IMR-90 (cell line): ENCODE data around the gene OR8D1. TPM values are rescaled to one million over a fixed set of nuclear protein-coding genes. Genes with fewer than 3 reads are reported as not detected.

Experiments used
- ATAC-seq: fragments of 200-7000 bp; cut with Tn5 transposase; 2 replicates; pipeline ENCODE4 v1.9.1; 2020; ENCODE audit warnings: low read depth, mild to moderate bottlenecking, moderate library complexity
- BruUV-seq: library from RNA; stranded (reverse); fragments of 400-500 nt; replicated peaks from 2 replicates; lab custom pipeline; 2021; lab: Mats Ljungman, UMichigan
- CTCF ChIA-PET: fragments of 300-600 bp; formaldehyde crosslinking; extraction: SDS; loops from one replicate; lab custom pipeline; 2021; ENCODE audit warnings: antibody characterized with exemption; lab: Yijun Ruan, JAX
- POLR2A ChIA-PET: fragments of 300-600 bp; sonication (Branson Sonifier 250); formaldehyde crosslinking; loops from one replicate; lab custom pipeline; 2022; ENCODE audit warnings: antibody characterized with exemption; ENCODE audit not compliant: unreplicated experiment; lab: Charles Lee
- DNase-seq: peaks from one replicate; pipeline ENCODE4 v3.0.0; 2013
- H2AFZ ChIP-seq: replicated peaks from 2 replicates; pipeline ENCODE3; 2013; ENCODE audit warnings: low read length, mild to moderate bottlenecking; ENCODE audit not compliant: poor library complexity
- H2AK5ac ChIP-seq: 2 replicates; pipeline ENCODE4 v1.6.1; 2013; ENCODE audit warnings: low read depth, low read length, inconsistent platforms
- H2AK9ac ChIP-seq: replicated peaks from 2 replicates; pipeline ENCODE3; 2013; ENCODE audit warnings: mild to moderate bottlenecking, low read depth, low read length, moderate library complexity; ENCODE audit not compliant: poor library complexity
- H2BK120ac ChIP-seq: 2 replicates; pipeline ENCODE4 v1.6.1; 2013; ENCODE audit warnings: low read depth, low read length, inconsistent platforms
- H2BK15ac ChIP-seq: 3 replicates; pipeline ENCODE4 v1.6.1; 2013; ENCODE audit warnings: low read depth, low read length, inconsistent platforms
- H2BK20ac ChIP-seq: 2 replicates; pipeline ENCODE4 v1.6.1; 2013; ENCODE audit warnings: low read depth, mild to moderate bottlenecking, inconsistent platforms, low read length, moderate library complexity
- H2BK5ac ChIP-seq: 2 replicates; pipeline ENCODE4 v1.6.1; 2013; ENCODE audit warnings: mild to moderate bottlenecking, low read depth, low read length, inconsistent platforms; ENCODE audit not compliant: poor library complexity, severe bottlenecking
- H3K14ac ChIP-seq: replicated peaks from 2 replicates; pipeline ENCODE4 v1.6.1; 2013; ENCODE audit warnings: low read depth, low read length, inconsistent platforms
- H3K18ac ChIP-seq: 2 replicates; pipeline ENCODE4 v1.6.1; 2013; ENCODE audit warnings: low read depth, low read length, control low read depth
- H3K23ac ChIP-seq: 2 replicates; pipeline ENCODE4 v1.6.1; 2013; ENCODE audit warnings: low read depth, low read length, inconsistent platforms
- H3K27ac ChIP-seq: 2 replicates; pipeline ENCODE4 v1.5.1; 2013; ENCODE audit warnings: mild to moderate bottlenecking, control low read depth, low read length; ENCODE audit not compliant: insufficient read depth
- H3K27me3 ChIP-seq: 2 replicates; pipeline ENCODE4 v1.6.1; 2013; ENCODE audit warnings: low read length; ENCODE audit not compliant: control insufficient read depth, insufficient read depth
- H3K36me3 ChIP-seq: 2 replicates; pipeline ENCODE4 v1.6.1; 2013; ENCODE audit warnings: low read length, mixed read lengths; ENCODE audit not compliant: control insufficient read depth, insufficient read depth
- H3K4ac ChIP-seq: 2 replicates; pipeline ENCODE4 v1.6.1; 2013; ENCODE audit warnings: low read depth, low read length, inconsistent platforms
- H3K4me1 ChIP-seq: 2 replicates; pipeline ENCODE4 v1.6.1; 2013; ENCODE audit warnings: low read length, mixed read lengths; ENCODE audit not compliant: control insufficient read depth, insufficient read depth
- H3K4me2 ChIP-seq: 2 replicates; pipeline ENCODE4 v1.6.1; 2013; ENCODE audit warnings: low read depth, mild to moderate bottlenecking, control low read depth, low read length, moderate library complexity
- H3K4me3 ChIP-seq: 2 replicates; pipeline ENCODE4 v1.5.1; 2013; ENCODE audit warnings: low read depth, mild to moderate bottlenecking, control low read depth, low read length, moderate library complexity; ENCODE audit not compliant: insufficient read depth
- H3K56ac ChIP-seq: 2 replicates; pipeline ENCODE4 v1.6.1; 2013; ENCODE audit warnings: low read length, inconsistent platforms; ENCODE audit not compliant: insufficient read depth; ENCODE audit errors: extremely low read depth
- H3K79me1 ChIP-seq, 2 experiments: 2 replicates each; pipeline ENCODE4 v1.6.1; 2013; ENCODE audit warnings: low read length in 2 of 2, inconsistent platforms in 1 of 2, low read depth in 1 of 2
- H3K9ac ChIP-seq: 2 replicates; pipeline ENCODE4 v1.6.1; 2013; ENCODE audit warnings: low read depth, low read length, control low read depth
- H3K9me1 ChIP-seq: 2 replicates; pipeline ENCODE4 v1.6.1; 2013; ENCODE audit warnings: low read length, inconsistent platforms; ENCODE audit not compliant: insufficient read depth
- H3K9me3 ChIP-seq: 2 replicates; pipeline ENCODE4 v1.6.1; 2013; ENCODE audit warnings: low read length; ENCODE audit not compliant: control insufficient read depth, insufficient read depth
- H4K20me1 ChIP-seq: 2 replicates; pipeline ENCODE4 v1.6.1; 2013; ENCODE audit warnings: low read length, inconsistent platforms; ENCODE audit not compliant: insufficient read depth
- H4K5ac ChIP-seq: 2 replicates; pipeline ENCODE4 v1.6.1; 2013; ENCODE audit warnings: mild to moderate bottlenecking, low read depth, low read length, control low read depth
- H4K8ac ChIP-seq, 2 experiments: 2 replicates each; pipeline ENCODE4 v1.6.1; 2013; ENCODE audit warnings: low read depth in 2 of 2, low read length in 2 of 2, control low read depth in 1 of 2, inconsistent platforms in 1 of 2
- H4K91ac ChIP-seq: 2 replicates; pipeline ENCODE4 v1.6.1; 2013; ENCODE audit warnings: low read depth, low read length, inconsistent platforms; ENCODE audit not compliant: insufficient read depth
- MAFK ChIP-seq: IDR thresholded peaks from 2 replicates; pipeline ENCODE4 v1.6.1; 2012; ENCODE audit warnings: low read depth, low read length, improper control_type of control experiment
- MXI1 ChIP-seq: IDR thresholded peaks from 2 replicates; pipeline ENCODE4 v1.6.1; 2012; ENCODE audit warnings: low read depth, mild to moderate bottlenecking, low read length, moderate library complexity, borderline replicate concordance
- RAD21 ChIP-seq: IDR thresholded peaks from 2 replicates; pipeline ENCODE4 v1.6.1; 2012; ENCODE audit warnings: low read length, improper control_type of control experiment
- RFX5 ChIP-seq: IDR thresholded peaks from 2 replicates; pipeline ENCODE4 v1.8.0; 2012; ENCODE audit warnings: low read depth, mild to moderate bottlenecking, low read length, moderate library complexity
- USF2 ChIP-seq: fragments of 150-350 bp; IDR thresholded peaks from 2 replicates; pipeline ENCODE4 v1.6.1; 2017; ENCODE audit warnings: mild to moderate bottlenecking, antibody characterized with exemption, low read length, low read depth
- WGBS, 2 experiments: methylation state at CpG; one replicate each; pipeline versions ENCODE4 v1.1.5 to v1.1.7; 2013; ENCODE audit warnings: missing lambda C conversion rate in 2 of 2; ENCODE audit not compliant: insufficient read length in 1 of 2; ENCODE audit errors: extremely low coverage in 2 of 2; 5-methylcytosine and 5-hydroxymethylcytosine counted together
- dilution Hi-C: fragments of 300-500 bp; cut with HindIII; formaldehyde crosslinking; loops from one replicate; pipeline ENCODE4 v1.14.3; 2018; ENCODE audit warnings: low sequenced_read_pairs; ENCODE audit not compliant: unreplicated experiment
- in situ Hi-C: fragments of 300-500 bp; cut with MboI; formaldehyde crosslinking; loops from 3 replicates; pipeline ENCODE4 v1.14.3; 2019; ENCODE audit warnings: low sequenced_read_pairs, inconsistent platforms, mixed read lengths
- intact Hi-C: fragments of 100-400 bp; cut with micrococcal nuclease; formaldehyde crosslinking; loops from 2 replicates; pipeline ENCODE4 v1.10.0; 2022
- polyA plus RNA-seq, 3 experiments: library from polyadenylated mRNA; depleted of rRNA; stranded (reverse); fragments of >200 nt; gene quantifications; 2 replicates each; pipeline ENCODE4 v1.2.3, GENCODE V29; 2012; ENCODE audit warnings: low replicate concordance in 1 of 3
- total RNA-seq: library from RNA; depleted of rRNA; stranded (reverse); fragments of >200 nt; gene quantifications from 2 replicates; pipeline ENCODE4 v1.2.3, GENCODE V29; 2012
- TF ChIP-seq, protein P1 (sequence below): conservative IDR thresholded peaks from 2 replicates; pipeline ENCODE4 v1.5.1; 2012; ENCODE audit warnings: mild to moderate bottlenecking, low read depth, low read length, improper control_type of control experiment

OR8D1 gene
- total and polyA plus RNA-seq, 2 of the 4 experiments (the other 2 are of a cell fraction): not detected

DNA sequence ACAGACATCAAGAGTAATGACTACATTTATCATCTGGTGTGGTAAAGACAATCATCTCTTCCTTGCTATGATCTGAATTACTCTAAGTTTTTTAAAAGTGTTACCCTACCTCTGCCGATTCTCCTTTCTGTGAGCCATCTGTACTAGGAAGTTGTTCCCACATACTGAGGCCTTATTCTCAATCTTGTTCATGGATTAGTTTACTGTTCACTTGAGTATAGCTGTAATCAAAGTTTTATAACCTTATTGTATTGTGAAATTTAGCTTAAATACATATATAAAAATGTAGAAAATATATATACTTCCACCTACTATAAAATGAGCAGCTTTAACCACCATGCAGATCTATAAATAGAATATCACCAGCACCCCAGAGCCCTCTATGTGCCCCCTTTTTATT is 8.6 kb upstream of the OR8D1 start:
- Histone ChIP-seq H3K18ac (no peak overlapping the region), H2BK20ac (no peak overlapping the region), H3K9ac (no peak overlapping the region), H3K4me3 (no peak overlapping the region), H3K23ac (no peak overlapping the region), H3K4ac (no peak overlapping the region), H3K36me3 (no peaks in the 10 kb centered on the region), H2AFZ (no peak overlapping the region), H2BK5ac (no peak overlapping the region), H4K5ac (no peak overlapping the region), H2BK15ac (no peak overlapping the region), H3K4me1 (no peaks in the 10 kb centered on the region), H3K79me1 (no peaks in the 10 kb centered on the region), H4K91ac (no peak overlapping the region), H3K27me3 (peaks cover 1% of the 10 kb centered on the region; the same call in 1 of the 2 replicates), H3K9me1 (no peaks in the 10 kb centered on the region), H3K14ac (no peak overlapping the region), H4K20me1 (no peaks in the 10 kb centered on the region), H4K8ac (no peak overlapping the region), H3K56ac (no peak overlapping the region), H2BK120ac (no peak overlapping the region), H3K9me3 (no peaks in the 10 kb centered on the region), H3K27ac (no peak overlapping the region), H3K4me2 (no peak overlapping the region), H2AK9ac (no peak overlapping the region), H2AK5ac (no peak overlapping the region)
- in situ Hi-C loops (no loop called here), intact Hi-C loops (no loop called here), dilution Hi-C loops (no loop called here)
- no CpG with 5 or more reads among the region's 1 CpG for WGBS, 2 experiments
- ATAC-seq: no peak
- ChIA-PET CTCF (no interaction called here), POLR2A (no interaction called here)
- BruUV-seq: no TSS peak
- TF ChIP-seq, protein P1, sequence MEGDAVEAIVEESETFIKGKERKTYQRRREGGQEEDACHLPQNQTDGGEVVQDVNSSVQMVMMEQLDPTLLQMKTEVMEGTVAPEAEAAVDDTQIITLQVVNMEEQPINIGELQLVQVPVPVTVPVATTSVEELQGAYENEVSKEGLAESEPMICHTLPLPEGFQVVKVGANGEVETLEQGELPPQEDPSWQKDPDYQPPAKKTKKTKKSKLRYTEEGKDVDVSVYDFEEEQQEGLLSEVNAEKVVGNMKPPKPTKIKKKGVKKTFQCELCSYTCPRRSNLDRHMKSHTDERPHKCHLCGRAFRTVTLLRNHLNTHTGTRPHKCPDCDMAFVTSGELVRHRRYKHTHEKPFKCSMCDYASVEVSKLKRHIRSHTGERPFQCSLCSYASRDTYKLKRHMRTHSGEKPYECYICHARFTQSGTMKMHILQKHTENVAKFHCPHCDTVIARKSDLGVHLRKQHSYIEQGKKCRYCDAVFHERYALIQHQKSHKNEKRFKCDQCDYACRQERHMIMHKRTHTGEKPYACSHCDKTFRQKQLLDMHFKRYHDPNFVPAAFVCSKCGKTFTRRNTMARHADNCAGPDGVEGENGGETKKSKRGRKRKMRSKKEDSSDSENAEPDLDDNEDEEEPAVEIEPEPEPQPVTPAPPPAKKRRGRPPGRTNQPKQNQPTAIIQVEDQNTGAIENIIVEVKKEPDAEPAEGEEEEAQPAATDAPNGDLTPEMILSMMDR: no peak
- no peak for TF ChIP-seq MXI1
- TF ChIP-seq MAFK: no peak
- TF ChIP-seq RAD21: no peak
- no peak for TF ChIP-seq RFX5
- TF ChIP-seq USF2: no peak
- no peak for DNase-seq
